B cell (primary cell): Measurements from ENCODE around the gene ANKS1A. TPM values are rescaled to one million over a fixed set of nuclear protein-coding genes. Genes with fewer than 3 reads are reported as not detected.

Source experiments
- ATAC-seq: fragments of 200-7000 bp; cut with Tn5 transposase; one replicate; pipeline ENCODE4 v1.10.0; 2021; ENCODE audit warnings: low read depth, mild to moderate bottlenecking, moderate number of reproducible peaks, moderate library complexity
- CTCF ChIA-PET: fragments of 350-600 bp; sonication (Branson Sonifier 250); formaldehyde crosslinking; loops from one replicate; lab custom pipeline; 2021; ENCODE audit warnings: antibody characterized with exemption, inconsistent platforms; lab: Charles Lee
- POLR2A ChIA-PET: fragments of 350-600 bp; sonication (Branson Sonifier 250); formaldehyde crosslinking; loops from one replicate; lab custom pipeline; 2021; ENCODE audit warnings: antibody characterized with exemption; lab: Charles Lee
- DNase-seq: peaks from one replicate; pipeline ENCODE4 v3.0.0; 2013
- H2AFZ ChIP-seq: 2 replicates; pipeline ENCODE4 v1.6.1; 2012; ENCODE audit warnings: mild to moderate bottlenecking, low read depth, low read length; ENCODE audit not compliant: insufficient read depth, poor library complexity, severe bottlenecking
- H3K27ac ChIP-seq, 2 donors: 1 replicate in 1 of 2; 2 replicates in 1 of 2; pipeline ENCODE4 v1.5.1; 2012 to 2013; ENCODE audit warnings: low read length in 2 of 2, mild to moderate bottlenecking in 2 of 2, moderate library complexity in 1 of 2
- H3K27me3 ChIP-seq, 4 experiments: fragments of 200-600 bp in 1 of 4; sonication (generic) in 1 of 4; replicated peaks in 1 of 4; 1 replicate in 2 of 4; 2 replicates in 2 of 4; pipeline versions ENCODE4 v1.6.1 to v1.7.0; 2013 to 2016; ENCODE audit warnings: low read length in 3 of 4, mild to moderate bottlenecking in 2 of 4, mixed read lengths in 1 of 4, moderate library complexity in 1 of 4; ENCODE audit not compliant: insufficient read depth in 4 of 4, control insufficient read depth in 3 of 4; ENCODE audit errors: control extremely low read depth in 1 of 4
- H3K36me3 ChIP-seq, 2 experiments: replicated peaks in 1 of 2; 1 replicate in 1 of 2; 2 replicates in 1 of 2; pipeline versions ENCODE4 v1.6.1 to v1.7.1; 2013; ENCODE audit warnings: low read length in 1 of 2; ENCODE audit not compliant: insufficient read depth in 2 of 2, control insufficient read depth in 1 of 2; ENCODE audit errors: control extremely low read depth in 1 of 2, extremely low read depth in 1 of 2
- H3K4me1 ChIP-seq, 2 donors: fragments of 200-600 bp in 1 of 2; sonication (generic) in 1 of 2; 1 replicate in 1 of 2; 2 replicates in 1 of 2; pipeline versions ENCODE4 v1.5.1 to v1.6.1; 2013 to 2017; ENCODE audit warnings: low read length in 2 of 2; ENCODE audit not compliant: control insufficient read depth in 2 of 2, insufficient read depth in 2 of 2
- H3K4me2 ChIP-seq: replicated peaks from 2 replicates; pipeline ENCODE3; 2012; ENCODE audit warnings: mild to moderate bottlenecking, low read depth, low read length; ENCODE audit not compliant: poor library complexity, severe bottlenecking
- H3K4me3 ChIP-seq, 5 experiments: fragments of 200-600 bp in 1 of 5; sonication (generic) in 1 of 5; 1 replicate in 3 of 5; 2 replicates in 2 of 5; pipeline versions ENCODE4 v1.5.1 to v1.7.0; 2011 to 2016; ENCODE audit warnings: low read length in 4 of 5, mild to moderate bottlenecking in 4 of 5, low read depth in 2 of 5, control low read depth in 1 of 5, moderate library complexity in 1 of 5; ENCODE audit not compliant: insufficient read depth in 1 of 5; ENCODE audit errors: control extremely low read depth in 1 of 5, extremely low read depth in 1 of 5
- H3K79me2 ChIP-seq: fragments of 200-600 bp; sonication (generic); one replicate; pipeline ENCODE4 v1.6.0; 2016; ENCODE audit warnings: low read length; ENCODE audit not compliant: control insufficient read depth, insufficient read depth
- H3K9ac ChIP-seq: fragments of 200-600 bp; sonication (generic); 2 replicates; pipeline ENCODE4 v1.6.1; 2017; ENCODE audit warnings: mild to moderate bottlenecking, low read length, moderate library complexity
- H3K9me3 ChIP-seq, 3 donors: one replicate each; pipeline versions ENCODE4 v1.6.1 to v1.7.1; 2013; ENCODE audit warnings: low read length in 2 of 3; ENCODE audit not compliant: control insufficient read depth in 2 of 3, insufficient read depth in 1 of 3; ENCODE audit errors: control extremely low read depth in 1 of 3
- H4K20me1 ChIP-seq: 2 replicates; pipeline ENCODE4 v1.6.0; 2012; ENCODE audit warnings: mild to moderate bottlenecking, low read length; ENCODE audit not compliant: insufficient read depth, control insufficient read depth, poor library complexity, severe bottlenecking
- H3K27ac Mint-ChIP-seq: one replicate; pipeline ENCODE4 v1.8.0; 2021; ENCODE audit warnings: mixed read lengths
- H3K27me3 Mint-ChIP-seq: one replicate; pipeline ENCODE4 v1.8.0; 2021; ENCODE audit warnings: mixed read lengths
- H3K4me1 Mint-ChIP-seq: one replicate; pipeline ENCODE4 v1.8.0; 2021; ENCODE audit warnings: mixed read lengths
- H3K4me3 Mint-ChIP-seq: one replicate; pipeline ENCODE4 v1.8.0; 2021; ENCODE audit warnings: mixed read lengths
- H3K9me3 Mint-ChIP-seq: one replicate; pipeline ENCODE4 v1.8.0; 2022; ENCODE audit warnings: mixed read lengths; ENCODE audit not compliant: insufficient read depth
- CTCF ChIP-seq: fragments of 200-600 bp; IDR thresholded peaks from one replicate; pipeline ENCODE4 v1.8.0; 2022; ENCODE audit warnings: antibody characterized with exemption, mild to moderate bottlenecking
- EZH2 ChIP-seq: IDR thresholded peaks from 2 replicates; pipeline ENCODE4 v1.6.1; 2012; ENCODE audit warnings: borderline replicate concordance, low read depth, mild to moderate bottlenecking, moderate library complexity, low read length; ENCODE audit not compliant: insufficient read depth, poor library complexity, severe bottlenecking
- WGBS: methylation state at CpG from one replicate; pipeline ENCODE4 v1.1.5; 2013; ENCODE audit warnings: missing lambda C conversion rate; ENCODE audit not compliant: insufficient coverage; 5-methylcytosine and 5-hydroxymethylcytosine counted together
- intact Hi-C: fragments of 100-400 bp; cut with micrococcal nuclease; formaldehyde crosslinking; loops from one replicate; pipeline ENCODE4 v1.10.0; 2022
- polyA plus RNA-seq: library from polyadenylated mRNA; depleted of rRNA; stranded (reverse); fragments of >200 nt; gene quantifications from 2 replicates; pipeline ENCODE4 v1.2.3, GENCODE V29; 2012
- total RNA-seq, 2 donors: library from RNA; stranded (reverse); fragments of 120-200 nt in 1 of 2; gene quantifications; 1 replicate in 1 of 2; 2 replicates in 1 of 2; pipeline versions ENCODE4 v1.2.3 to v1.2.4, GENCODE V29; 2013 to 2022

ANKS1A gene
- total and polyA plus RNA-seq, 2 donors (not counting 1 experiment from before 2014, with no cell fraction given), result 3.4 to 19.7 TPM

DNA sequence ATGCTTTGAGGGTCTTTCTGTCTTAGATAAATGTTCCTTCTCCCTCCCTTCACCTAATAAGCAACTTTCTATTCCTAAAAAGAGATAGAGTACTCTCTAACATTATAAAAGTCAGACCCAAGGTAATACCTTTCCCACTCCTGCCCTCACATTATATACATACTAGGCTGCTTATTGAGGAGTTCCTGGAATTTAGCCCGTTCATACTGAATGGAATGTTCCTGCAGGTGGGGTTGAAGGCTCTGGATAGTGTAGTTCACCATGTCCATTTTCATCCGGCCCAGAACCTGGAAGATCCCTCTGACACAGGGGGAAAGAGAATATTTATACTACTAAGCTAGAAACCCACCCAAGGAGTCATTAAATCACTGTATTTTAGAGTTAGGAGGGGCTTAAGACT is 231.7 kb downstream of the ANKS1A start:
- Mint-ChIP-seq H3K9me3 (peaks cover 4% of the 10 kb centered on the region), H3K27me3 (peaks cover 6% of the 10 kb centered on the region), H3K4me3 (no peak overlapping the region), H3K27ac (no peak overlapping the region), H3K4me1 (no peaks in the 10 kb centered on the region)
- Histone ChIP-seq H3K27me3 (peaks cover 0 to 4% (median 0%) of the 10 kb centered on the region in 4 experiments), H3K4me3 (no peak overlapping the region), H3K4me2 (no peak overlapping the region), H3K27ac (no peak overlapping the region), H3K36me3 (no peaks in the 10 kb centered on the region), H4K20me1 (no peaks in the 10 kb centered on the region), H3K79me2 (no peaks in the 10 kb centered on the region), H3K9me3 (peaks cover 0 to 10% (median 5%) of the 10 kb centered on the region in 3 donors), H2AFZ (no peak overlapping the region), H3K9ac (no peak overlapping the region), H3K4me1 (no peaks in the 10 kb centered on the region)
- POLR2A ChIA-PET, result no interaction called here
- TF ChIP-seq CTCF, result no peak
- no peak for TF ChIP-seq EZH2
- DNase-seq (no peak), ATAC-seq (no peak)
- CTCF ChIA-PET, result no interaction called here
- no CpG with 5 or more reads among the region's 2 CpGs for WGBS
- intact Hi-C loops, result no loop called here

DNA sequence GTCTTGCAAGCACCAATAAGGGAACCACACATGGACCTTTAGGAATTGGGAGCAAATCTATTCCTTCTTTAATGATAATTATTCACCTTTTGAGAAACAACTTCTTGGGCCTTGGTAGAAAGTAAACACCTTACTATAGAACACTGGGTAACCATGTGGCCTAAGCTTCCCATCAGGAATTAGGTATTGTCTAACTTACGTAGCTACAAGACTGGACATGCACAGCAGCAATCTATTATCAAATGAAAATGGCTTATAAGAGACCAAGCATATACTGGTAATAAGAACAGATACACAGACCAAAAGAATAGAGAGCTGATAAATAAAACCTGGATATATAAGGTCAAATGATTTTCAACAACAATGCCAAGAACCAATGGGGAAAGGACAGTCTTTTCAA is 235.3 kb downstream of the ANKS1A start:
- Mint-ChIP-seq H3K27ac (no peak overlapping the region), H3K4me3 (no peak overlapping the region), H3K27me3 (peaks cover 21% of the 10 kb centered on the region), H3K4me1 (no peaks in the 10 kb centered on the region), H3K9me3 (peaks cover 4% of the 10 kb centered on the region)
- no peak overlapping the region for H3K9ac ChIP-seq
- no peak overlapping the region for H3K4me3 ChIP-seq
- H2AFZ ChIP-seq, result no peak overlapping the region
- no peak overlapping the region for H3K27ac ChIP-seq
- no peak for TF ChIP-seq EZH2
- no peak for TF ChIP-seq CTCF
- no peaks in the 10 kb centered on the region for H3K36me3 ChIP-seq
- no CpG with 5 or more reads among the region's 1 CpG for WGBS
- no peaks in the 10 kb centered on the region for H3K79me2 ChIP-seq
- no peak overlapping the region for H3K4me2 ChIP-seq
- no peaks in the 10 kb centered on the region for H4K20me1 ChIP-seq
- POLR2A ChIA-PET, result no interaction called here
- H3K4me1 ChIP-seq, result no peaks in the 10 kb centered on the region
- DNase-seq (no peak), ATAC-seq (no peak)
- H3K27me3 ChIP-seq, result peaks cover 0 to 8% (median 1%) of the 10 kb centered on the region in 4 experiments
- CTCF ChIA-PET, result interaction anchor here (1.4 to 1.5 kb wide), 2 partner anchors 10 to 16 kb away, joined by 3 to 5 read pairs; no protein-coding TSS in a partner anchor
- H3K9me3 ChIP-seq, result peaks cover 0 to 10% (median 5%) of the 10 kb centered on the region in 3 donors
- intact Hi-C loops, result no loop called here
